Common myeloid progenitor, CD34-positive (primary cell): ENCODE data around the gene TOGARAM1.

Experiments used
- CTCF ChIA-PET: fragments of 350-600 bp; sonication (Branson Sonifier 250); formaldehyde crosslinking; loops from one replicate; lab custom pipeline; 2021; ENCODE audit warnings: antibody characterized with exemption; lab: Charles Lee
- POLR2A ChIA-PET: fragments of 350-600 bp; sonication (Branson Sonifier 250); formaldehyde crosslinking; loops from one replicate; lab custom pipeline; 2021; ENCODE audit warnings: antibody characterized with exemption; lab: Charles Lee
- DNase-seq, 3 donors: peaks; one replicate each; pipeline versions ENCODE4 v3.0.0 to v3.0.0-alpha.2; 2013
- H3K27ac ChIP-seq, 2 experiments: 1 replicate in 1 of 2; 2 replicates in 1 of 2; pipeline ENCODE4 v1.7.0; 2013; ENCODE audit warnings: inconsistent platforms in 2 of 2, low read length in 2 of 2, mild to moderate bottlenecking in 2 of 2, low read depth in 1 of 2, moderate library complexity in 1 of 2; ENCODE audit not compliant: severe bottlenecking in 2 of 2, insufficient read depth in 1 of 2, poor library complexity in 1 of 2
- H3K27me3 ChIP-seq, 5 experiments: replicated peaks in 2 of 5; 1 replicate in 3 of 5; 2 replicates in 2 of 5; pipeline versions ENCODE4 v1.6.1 to v1.7.0; 2013; ENCODE audit warnings: low read length in 4 of 5, mild to moderate bottlenecking in 2 of 5, moderate library complexity in 2 of 5, inconsistent platforms in 1 of 5; ENCODE audit not compliant: insufficient read depth in 5 of 5, control insufficient read depth in 4 of 5
- H3K36me3 ChIP-seq, 4 experiments: 1 replicate in 2 of 4; 2 replicates in 2 of 4; pipeline versions ENCODE4 v1.6.1 to v1.7.0; 2013; ENCODE audit warnings: low read length in 3 of 4, control low read depth in 1 of 4, mild to moderate bottlenecking in 1 of 4; ENCODE audit not compliant: control insufficient read depth in 4 of 4, insufficient read depth in 4 of 4
- H3K4me1 ChIP-seq, 4 experiments: 1 replicate in 3 of 4; 2 replicates in 1 of 4; pipeline versions ENCODE4 v1.6.1 to v1.7.1; 2013; ENCODE audit warnings: low read length in 3 of 4, mild to moderate bottlenecking in 3 of 4, control low read depth in 1 of 4, inconsistent platforms in 1 of 4, moderate library complexity in 1 of 4; ENCODE audit not compliant: control insufficient read depth in 4 of 4, insufficient read depth in 4 of 4; ENCODE audit errors: control extremely low read depth in 1 of 4
- H3K4me3 ChIP-seq, 7 experiments: 1 replicate in 4 of 7; 2 replicates in 3 of 7; pipeline versions ENCODE4 v1.5.1 to v1.7.0; 2013; ENCODE audit warnings: mild to moderate bottlenecking in 7 of 7, low read length in 6 of 7, moderate library complexity in 6 of 7, inconsistent platforms in 2 of 7, low read depth in 2 of 7, control low read depth in 1 of 7; ENCODE audit not compliant: insufficient read depth in 4 of 7, control insufficient read depth in 1 of 7; ENCODE audit errors: extremely low read depth in 1 of 7
- H3K9me3 ChIP-seq, 5 experiments: 1 replicate in 4 of 5; 2 replicates in 1 of 5; pipeline versions ENCODE4 v1.6.1 to v1.7.1; 2013; ENCODE audit warnings: low read length in 4 of 5, mild to moderate bottlenecking in 2 of 5, inconsistent platforms in 1 of 5, low read depth in 1 of 5, moderate library complexity in 1 of 5; ENCODE audit not compliant: control insufficient read depth in 4 of 5, insufficient read depth in 2 of 5; ENCODE audit errors: control extremely low read depth in 1 of 5
- WGBS: methylation state at CpG from one replicate; pipeline ENCODE4 v1.1.5; 2013; ENCODE audit not compliant: insufficient coverage; 5-methylcytosine and 5-hydroxymethylcytosine counted together

TOGARAM1 gene

DNA sequence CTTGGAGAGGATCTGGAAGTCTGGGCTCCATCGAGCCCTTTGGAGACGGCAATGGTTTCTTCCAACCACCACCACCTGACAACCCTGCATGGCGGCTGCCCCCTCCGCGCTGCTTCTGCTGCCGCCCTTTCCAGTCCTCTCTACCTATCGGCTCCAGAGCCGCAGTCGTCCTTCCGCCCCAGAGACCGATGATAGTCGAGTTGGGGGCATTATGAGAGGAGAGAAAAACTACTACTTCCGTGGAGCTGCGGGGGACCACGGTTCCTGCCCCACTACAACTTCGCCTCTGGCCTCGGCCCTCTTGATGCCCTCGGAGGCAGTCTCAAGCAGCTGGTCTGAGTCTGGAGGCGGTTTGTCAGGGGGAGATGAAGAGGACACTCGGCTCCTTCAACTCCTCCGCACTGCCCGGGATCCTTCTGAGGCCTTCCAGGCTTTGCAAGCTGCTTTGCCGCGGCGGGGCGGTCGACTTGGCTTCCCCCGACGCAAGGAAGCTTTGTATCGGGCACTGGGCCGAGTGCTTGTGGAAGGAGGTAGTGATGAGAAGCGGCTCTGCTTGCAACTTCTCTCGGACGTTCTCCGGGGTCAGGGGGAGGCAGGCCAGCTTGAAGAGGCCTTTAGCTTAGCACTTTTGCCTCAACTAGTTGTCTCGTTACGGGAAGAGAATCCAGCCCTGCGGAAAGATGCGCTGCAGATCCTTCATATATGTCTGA is 499 bp downstream of the TOGARAM1 start:
- ChIA-PET POLR2A (interaction anchor here (0.7 to 1.3 kb wide), 3 partner anchors 43 to 172 kb away, joined by 3 read pairs; partner anchors contain the start of gene FKBP3), CTCF (interaction anchor here (0.6 to 3.9 kb wide), 9 partner anchors 13 to 173 kb away, joined by 3 to 18 read pairs (median 4); partner anchors contain the start of gene FANCM)
- peaks cover 24 to 62% (median 47%) of the 10 kb centered on the region in 4 experiments for H3K4me1 ChIP-seq
- peaks cover 0 to 7% (median 0%) of the 10 kb centered on the region in 5 experiments for H3K9me3 ChIP-seq
- H3K4me3 ChIP-seq: peak overlapping the region; percentile 93 to 100 (median 98)
- no peaks in the 10 kb centered on the region for H3K36me3 ChIP-seq
- peak in 1 of 3 donors; percentile 84 for DNase-seq
- 5% methylated on average over 35 of the region's 39 CpGs for WGBS
- H3K27ac ChIP-seq: peak overlapping the region; percentile 92 to 96
- no peaks in the 10 kb centered on the region for H3K27me3 ChIP-seq

- ChIA-PET POLR2A (interaction anchor here (0.8 to 1.3 kb wide), 2 partner anchors 12 to 43 kb away, joined by 3 read pairs; no protein-coding TSS in a partner anchor), CTCF (interaction anchor here (0.6 to 3.9 kb wide), 7 partner anchors 14 to 172 kb away, joined by 3 to 18 read pairs (median 3); partner anchors contain the start of gene FANCM)
- no peak for DNase-seq
- no peaks in the 10 kb centered on the region for H3K36me3 ChIP-seq
- peak overlapping the region; percentile 92 to 96 for H3K27ac ChIP-seq
- H3K4me1 ChIP-seq: peaks cover 24 to 65% (median 48%) of the 10 kb centered on the region in 4 experiments
- peak overlapping the region; percentile 93 to 100 (median 98) for H3K4me3 ChIP-seq
- no peaks in the 10 kb centered on the region for H3K27me3 ChIP-seq
- 6% methylated on average over 12 of the region's 13 CpGs for WGBS
- peaks cover 0 to 7% (median 0%) of the 10 kb centered on the region in 5 experiments for H3K9me3 ChIP-seq
These were observed 1.1 kb downstream of the TOGARAM1 start for GRCh38 chr14:44963044-44963528.

- DNase-seq: no peak
- Histone ChIP-seq H3K36me3 (peaks cover 0 to 5% (median 2%) of the 10 kb centered on the region in 4 experiments), H3K4me1 (peaks cover 24 to 61% (median 47%) of the 10 kb centered on the region in 4 experiments), H3K27ac (peak overlapping the region in 1 of 2 experiments; percentile 96), H3K27me3 (no peaks in the 10 kb centered on the region), H3K4me3 (peak overlapping the region in 6 of 7 experiments; percentile 93 to 100 (median 98)), H3K9me3 (peaks cover 0 to 10% (median 0%) of the 10 kb centered on the region in 5 experiments)
- CTCF ChIA-PET: interaction anchor here (3.9 kb wide), 1 partner anchor 51 kb away, joined by 18 read pairs; no protein-coding TSS in a partner anchor
- POLR2A ChIA-PET: interaction anchor here (0.8 to 1.3 kb wide), 2 partner anchors 13 to 42 kb away, joined by 3 read pairs; no protein-coding TSS in a partner anchor
- 22% methylated on average over 3 of the region's 7 CpGs for WGBS
These were observed 1.9 kb downstream of the TOGARAM1 start for GRCh38 chr14:44963775-44964380.

GRCh38 chr14:44966601-44967336 is 4.8 kb downstream of the TOGARAM1 start:
- no peak for DNase-seq
- Histone ChIP-seq H3K27me3 (no peaks in the 10 kb centered on the region), H3K4me3 (peak overlapping the region in 6 of 7 experiments; percentile 12 to 60 (median 38)), H3K27ac (no peak overlapping the region), H3K36me3 (peaks cover 5 to 18% (median 7%) of the 10 kb centered on the region in 4 experiments), H3K9me3 (peaks cover 0 to 15% (median 5%) of the 10 kb centered on the region in 5 experiments), H3K4me1 (peaks cover 16 to 44% (median 36%) of the 10 kb centered on the region in 4 experiments)
- 91% methylated on average over 4 of the region's 4 CpGs for WGBS
- ChIA-PET POLR2A (no interaction called here), CTCF (no interaction called here)

DNA sequence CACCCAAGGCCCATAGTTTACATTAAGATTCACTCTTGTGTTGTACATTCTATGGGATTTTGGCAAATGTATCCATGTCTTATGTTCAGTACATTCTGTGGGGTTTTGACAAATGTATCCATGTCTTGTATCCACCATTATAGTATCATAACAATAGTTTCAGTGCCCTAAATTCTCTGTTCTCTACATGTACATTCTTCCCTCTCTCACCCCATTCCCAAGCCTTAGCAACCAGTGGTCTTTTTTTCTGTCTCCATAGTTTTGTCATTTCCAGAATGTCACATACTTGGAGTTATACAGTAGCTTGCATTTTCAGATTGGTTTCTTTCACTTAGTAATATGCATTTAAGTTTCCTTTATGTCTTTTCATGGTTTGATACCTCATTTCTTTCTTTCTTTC is 6.7 kb downstream of the TOGARAM1 start:
- ChIA-PET POLR2A (no interaction called here), CTCF (no interaction called here)
- H3K4me3 ChIP-seq: peak overlapping the region in 1 of 7 experiments; percentile 10
- no peak overlapping the region for H3K27ac ChIP-seq
- H3K27me3 ChIP-seq: no peaks in the 10 kb centered on the region
- peaks cover 5 to 18% (median 7%) of the 10 kb centered on the region in 4 experiments for H3K36me3 ChIP-seq
- no peak for DNase-seq
- H3K4me1 ChIP-seq: peaks cover 8 to 33% (median 23%) of the 10 kb centered on the region in 4 experiments
- peaks cover 0 to 15% (median 5%) of the 10 kb centered on the region in 5 experiments for H3K9me3 ChIP-seq

- Histone ChIP-seq H3K27me3 (no peaks in the 10 kb centered on the region), H3K4me1 (peaks cover 0 to 17% (median 9%) of the 10 kb centered on the region in 4 experiments), H3K9me3 (peaks cover 0 to 15% (median 4%) of the 10 kb centered on the region in 5 experiments), H3K27ac (no peak overlapping the region), H3K4me3 (no peak overlapping the region), H3K36me3 (peaks cover 5 to 18% (median 7%) of the 10 kb centered on the region in 4 experiments)
- ChIA-PET POLR2A (no interaction called here), CTCF (no interaction called here)
- DNase-seq: no peak
These were observed 8.9 kb downstream of the TOGARAM1 start for GRCh38 chr14:44970907-44971306.
